ENCODE measurements around the gene PAX2.

PAX2 gene

DNA sequence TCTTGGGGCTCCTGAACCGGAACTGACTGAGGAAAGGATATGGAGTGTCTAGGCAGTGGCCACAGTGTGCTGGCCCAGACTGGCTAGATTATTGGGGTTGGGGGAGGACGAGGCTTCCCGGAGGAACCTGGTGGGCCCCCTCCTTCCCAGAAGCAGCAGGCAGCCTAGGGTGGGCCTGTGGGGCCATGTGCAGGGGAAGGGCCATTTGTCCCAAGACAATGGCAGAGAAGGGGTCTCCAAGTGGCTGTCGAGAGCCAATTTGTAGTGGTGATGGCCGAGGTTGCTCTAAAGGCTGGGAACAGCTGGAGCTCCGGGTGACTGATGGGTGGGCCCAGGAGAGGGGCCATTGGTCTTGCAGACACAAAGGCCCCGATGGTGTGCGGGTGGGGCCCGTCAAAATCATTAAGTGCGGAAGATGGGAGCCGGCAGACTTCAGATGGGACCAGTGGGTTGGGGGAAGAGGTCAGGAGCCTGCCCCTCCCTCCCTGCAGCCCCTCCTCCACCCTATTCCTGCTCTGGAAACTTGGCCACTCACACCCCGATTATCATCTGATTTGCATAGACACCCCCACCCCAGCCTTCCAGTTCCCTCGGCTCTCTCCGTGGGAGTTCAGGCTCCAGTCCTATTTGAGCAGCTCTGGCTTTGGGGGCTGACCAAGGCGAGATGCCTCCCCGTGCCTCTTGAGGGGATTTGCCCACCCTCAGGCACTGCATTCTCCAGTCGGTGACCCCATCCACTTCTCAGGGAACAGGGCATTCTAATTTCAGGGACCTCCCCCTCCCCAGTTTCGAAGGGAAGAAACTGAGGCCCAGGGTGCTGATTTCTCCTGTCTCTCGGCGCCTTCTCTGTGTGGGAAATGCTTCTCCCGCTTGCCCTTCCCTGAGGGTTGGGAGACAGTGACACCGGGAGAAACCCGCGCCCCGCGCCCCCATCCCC, 36.0 kb upstream of the PAX2 start:
- TF ChIP-seq, protein P1, sequence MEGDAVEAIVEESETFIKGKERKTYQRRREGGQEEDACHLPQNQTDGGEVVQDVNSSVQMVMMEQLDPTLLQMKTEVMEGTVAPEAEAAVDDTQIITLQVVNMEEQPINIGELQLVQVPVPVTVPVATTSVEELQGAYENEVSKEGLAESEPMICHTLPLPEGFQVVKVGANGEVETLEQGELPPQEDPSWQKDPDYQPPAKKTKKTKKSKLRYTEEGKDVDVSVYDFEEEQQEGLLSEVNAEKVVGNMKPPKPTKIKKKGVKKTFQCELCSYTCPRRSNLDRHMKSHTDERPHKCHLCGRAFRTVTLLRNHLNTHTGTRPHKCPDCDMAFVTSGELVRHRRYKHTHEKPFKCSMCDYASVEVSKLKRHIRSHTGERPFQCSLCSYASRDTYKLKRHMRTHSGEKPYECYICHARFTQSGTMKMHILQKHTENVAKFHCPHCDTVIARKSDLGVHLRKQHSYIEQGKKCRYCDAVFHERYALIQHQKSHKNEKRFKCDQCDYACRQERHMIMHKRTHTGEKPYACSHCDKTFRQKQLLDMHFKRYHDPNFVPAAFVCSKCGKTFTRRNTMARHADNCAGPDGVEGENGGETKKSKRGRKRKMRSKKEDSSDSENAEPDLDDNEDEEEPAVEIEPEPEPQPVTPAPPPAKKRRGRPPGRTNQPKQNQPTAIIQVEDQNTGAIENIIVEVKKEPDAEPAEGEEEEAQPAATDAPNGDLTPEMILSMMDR (IDR thresholded peaks at IDR 0.05): no peak
- TF ChIP-seq ZFX (IDR thresholded peaks at IDR 0.05; ENCODE audit: borderline replicate concordance): no peak
- H3K27ac ChIP-seq: no peak overlapping the region

DNA sequence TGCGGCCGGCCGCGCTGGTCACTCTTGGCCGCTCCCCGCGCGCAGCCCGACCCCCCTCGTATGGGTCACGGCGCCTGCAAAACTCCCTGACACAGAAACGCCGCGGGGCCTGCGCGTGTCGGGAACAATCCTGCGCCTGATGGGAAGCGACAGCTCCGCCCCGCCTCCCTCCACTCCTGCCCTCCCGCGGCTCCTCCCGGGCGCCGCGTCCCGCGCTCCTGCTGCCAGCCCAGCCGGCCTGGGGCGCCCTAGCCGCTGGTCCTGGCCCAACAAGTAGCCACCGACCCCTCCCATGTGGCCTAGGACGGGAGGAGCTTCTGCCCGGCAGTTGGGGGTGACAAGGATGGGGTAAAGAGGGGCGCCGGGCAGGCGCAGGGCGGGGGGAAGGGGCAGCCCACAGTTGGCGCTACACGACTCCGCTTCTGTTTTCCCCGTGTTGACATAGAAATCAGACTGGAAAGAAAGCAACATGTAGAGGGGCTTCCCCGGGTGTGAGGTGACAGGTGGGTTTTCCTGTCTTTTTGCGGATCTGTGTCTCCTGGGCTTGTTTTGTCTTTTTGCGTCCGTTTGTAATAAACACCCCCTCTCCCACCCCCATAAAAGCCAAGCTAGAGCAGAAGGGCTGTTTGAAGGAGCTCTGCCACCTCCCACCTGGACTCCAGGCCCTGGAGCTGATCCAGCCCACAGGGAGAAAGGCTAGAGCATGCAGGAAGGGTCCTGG, 35.1 kb upstream of the PAX2 start:
- no peak overlapping the region for H3K27ac ChIP-seq
- TF ChIP-seq ZFX (IDR thresholded peaks at IDR 0.05; ENCODE audit: borderline replicate concordance): no peak
- TF ChIP-seq, protein P1 (IDR thresholded peaks at IDR 0.05): 0 out of 2 replicates have a peak, but pooled peaks have one; percentile 9

DNA sequence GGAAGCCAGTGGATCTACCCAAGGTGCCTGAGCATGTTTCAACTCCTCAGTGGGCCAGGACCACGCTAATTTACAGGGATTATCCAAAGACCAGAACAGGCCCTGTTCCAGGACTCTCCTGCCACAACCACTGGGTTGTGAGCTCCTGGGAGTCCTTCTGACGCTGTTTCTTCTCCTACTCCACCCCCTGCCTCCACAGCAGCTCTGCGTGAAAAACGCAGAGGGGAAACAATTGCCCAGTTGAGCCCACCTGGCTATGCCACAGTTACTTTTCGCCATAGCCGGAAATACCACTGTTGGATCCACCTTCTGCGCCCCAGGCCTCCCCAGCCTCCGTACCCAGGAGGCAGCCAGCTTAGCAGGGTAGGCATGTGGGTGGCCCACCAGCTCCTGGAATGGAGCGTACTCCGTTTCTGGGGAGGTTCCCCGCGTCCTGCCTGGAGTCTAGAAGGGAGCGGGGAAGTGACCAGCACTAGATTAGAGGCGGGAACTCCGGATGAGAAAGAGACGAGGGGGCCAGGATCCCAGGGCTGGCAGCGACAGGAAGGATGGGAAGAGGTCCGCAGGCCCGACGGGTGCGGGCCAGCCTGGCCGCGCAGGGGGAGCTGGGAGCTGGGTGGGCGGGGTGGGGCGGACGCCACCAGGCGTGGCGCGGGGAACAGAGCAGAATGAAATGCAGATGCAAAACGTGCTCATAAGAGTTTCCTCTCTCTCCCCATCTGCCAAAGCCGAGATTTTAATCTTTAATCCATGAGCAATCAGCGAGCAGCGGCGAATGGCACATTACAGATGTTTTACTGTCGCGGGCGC, 32.1 kb upstream of the PAX2 start:
- H3K27ac ChIP-seq: no peak overlapping the region
- TF ChIP-seq, protein P1 (IDR thresholded peaks at IDR 0.05): no peak
- TF ChIP-seq ZFX (IDR thresholded peaks at IDR 0.05; ENCODE audit: borderline replicate concordance): no peak

DNA sequence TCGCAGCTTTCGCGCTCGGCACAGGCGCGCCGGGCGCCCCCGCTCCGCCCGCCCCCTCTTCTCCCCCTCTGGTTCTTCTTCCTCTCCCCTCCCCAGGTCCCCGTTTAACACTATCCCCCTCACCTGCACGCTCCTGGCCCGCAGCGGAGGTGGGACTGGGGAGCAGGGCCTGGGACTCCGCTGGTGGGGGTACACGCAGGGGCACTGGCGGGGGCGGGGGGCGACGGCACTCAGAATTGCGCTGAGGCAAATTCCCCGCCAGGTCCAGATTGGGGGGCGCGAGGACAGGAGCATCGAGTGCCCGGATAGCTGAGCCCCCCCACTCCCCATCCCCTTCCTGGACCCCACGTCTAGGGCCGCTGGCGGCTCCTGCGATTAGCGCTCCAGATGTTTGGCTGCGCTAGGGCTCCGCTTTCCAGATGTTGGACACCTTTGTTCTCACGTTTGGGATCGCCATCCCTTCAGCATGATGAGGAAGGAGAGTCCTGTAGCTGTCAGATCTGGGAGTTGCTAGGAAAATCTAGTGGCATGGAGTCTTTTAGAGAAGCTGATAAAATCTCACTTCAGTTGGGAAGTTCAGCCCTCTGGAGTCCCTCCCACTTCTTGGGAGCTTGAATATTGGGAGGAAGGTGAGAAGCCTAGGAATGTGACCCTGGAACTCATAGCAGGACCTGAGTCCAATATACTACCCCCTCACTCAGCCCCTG, 31.4 kb upstream of the PAX2 start:
- H3K27ac ChIP-seq: no peak overlapping the region
- no peak for TF ChIP-seq ZFX (IDR thresholded peaks at IDR 0.05; ENCODE audit: borderline replicate concordance)
- TF ChIP-seq, protein P1 (IDR thresholded peaks at IDR 0.05): no peak

DNA sequence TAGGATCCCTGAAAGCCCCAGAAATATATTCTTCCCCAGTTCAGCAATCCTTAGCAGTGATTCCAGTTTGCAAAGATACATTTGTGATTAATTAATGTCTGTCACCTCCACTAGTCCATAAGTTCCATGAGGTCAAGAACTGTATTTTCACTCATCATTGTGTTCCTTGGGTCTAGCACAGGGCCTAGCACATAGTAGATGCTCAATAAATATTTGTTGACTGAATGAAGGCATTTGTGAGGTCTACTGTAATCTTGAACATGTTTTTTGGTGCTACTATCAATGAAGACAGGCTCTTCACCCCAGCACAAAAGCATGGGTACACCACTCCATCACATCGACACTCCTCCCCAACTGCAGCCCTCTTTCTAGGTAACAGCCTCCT, 30.8 kb upstream of the PAX2 start:
- TF ChIP-seq, protein P1 (IDR thresholded peaks at IDR 0.05): no peak
- TF ChIP-seq ZFX (IDR thresholded peaks at IDR 0.05; ENCODE audit: borderline replicate concordance): no peak
- no peak overlapping the region for H3K27ac ChIP-seq

DNA sequence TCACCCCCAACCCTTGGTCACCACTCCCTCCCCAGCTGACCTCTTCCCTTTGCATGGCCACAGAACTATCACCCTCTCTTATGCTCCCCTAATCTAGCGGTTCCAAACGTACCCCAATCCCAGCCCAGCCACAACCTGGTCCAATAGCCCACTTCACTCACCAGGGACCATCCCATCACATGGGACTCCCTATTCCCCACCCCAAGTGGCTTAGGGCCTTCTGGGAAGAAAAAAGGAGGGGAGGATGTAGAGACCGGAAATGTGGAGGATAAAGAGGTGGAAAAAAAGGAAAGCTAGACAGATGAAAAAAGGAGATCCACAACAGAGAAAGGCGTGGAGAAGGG, 30.3 kb upstream of the PAX2 start:
- no peak overlapping the region for H3K27ac ChIP-seq
- no peak for TF ChIP-seq ZFX (IDR thresholded peaks at IDR 0.05; ENCODE audit: borderline replicate concordance)
- TF ChIP-seq, protein P1 (IDR thresholded peaks at IDR 0.05): no peak
